HL-60 (cell line): Measurements from ENCODE around the gene NPEPL1.

Experiments
- DNase-seq, 2 experiments: peaks; one replicate each; pipeline ENCODE4 v3.0.0-alpha.2; 2010 to 2020; ENCODE audit warnings: low read depth in 1 of 2, low spot score in 1 of 2
- H3K27ac ChIP-seq: fragments of 250-450 bp; sonication (Bioruptor Pico); replicated peaks from 2 replicates; pipeline ENCODE4 v1.5.1; 2020; ENCODE audit warnings: mild to moderate bottlenecking, moderate library complexity
- H3K27me3 ChIP-seq: fragments of 250-450 bp; sonication (Bioruptor Pico); 2 replicates; pipeline ENCODE4 v1.5.1; 2021; ENCODE audit warnings: mild to moderate bottlenecking, moderate library complexity; ENCODE audit not compliant: insufficient read depth, poor library complexity, severe bottlenecking
- H3K4me3 ChIP-seq: replicated peaks from 2 replicates; pipeline ENCODE4 v1.5.1; 2011; ENCODE audit warnings: mild to moderate bottlenecking, control low read depth, low read length; ENCODE audit not compliant: insufficient read depth
- CTCF ChIP-seq: IDR thresholded peaks from one replicate; pipeline ENCODE4 v1.5.1; 2011; ENCODE audit warnings: low read length, control low read depth, inconsistent platforms; ENCODE audit not compliant: insufficient read depth
- GABPA ChIP-seq: IDR thresholded peaks from 2 replicates; pipeline ENCODE4 v1.6.1; 2012; ENCODE audit warnings: low read depth
- POLR2AphosphoS5 ChIP-seq: IDR thresholded peaks from 2 replicates; pipeline ENCODE4 v1.6.1; 2012; ENCODE audit warnings: low read depth
- REST ChIP-seq: IDR thresholded peaks from 2 replicates; pipeline ENCODE4 v1.6.1; 2012; ENCODE audit warnings: low read depth; ENCODE audit not compliant: insufficient replicate concordance
- SPI1 ChIP-seq: IDR thresholded peaks from 2 replicates; pipeline ENCODE4 v1.6.1; 2012; ENCODE audit warnings: low read depth, mild to moderate bottlenecking, borderline replicate concordance

Gene NPEPL1

GRCh38 chr20:58705208-58705926 lies 12.8 kb downstream of the NPEPL1 start:
- TF ChIP-seq CTCF, result no peak
- TF ChIP-seq POLR2AphosphoS5, result no peak
- TF ChIP-seq REST, result no peak
- TF ChIP-seq SPI1, result no peak
- TF ChIP-seq GABPA, result no peak
- Histone ChIP-seq H3K27ac (no peak overlapping the region), H3K27me3 (no peaks in the 10 kb centered on the region), H3K4me3 (no peak overlapping the region)
- DNase-seq, result no peak

GRCh38 chr20:58706150-58706892 lies 13.7 kb downstream of the NPEPL1 start:
- H3K4me3 ChIP-seq, result no peak overlapping the region

GRCh38 chr20:58706975-58707681 lies 14.5 kb downstream of the NPEPL1 start:
- no peak overlapping the region for H3K27ac ChIP-seq
- H3K4me3 ChIP-seq, result no peak overlapping the region
- H3K27me3 ChIP-seq, result no peaks in the 10 kb centered on the region
- no peak for DNase-seq
- TF ChIP-seq CTCF (no peak), SPI1 (no peak), POLR2AphosphoS5 (no peak), REST (no peak), GABPA (no peak)

More at GRCh38 chr20:58706150-58706892, 13.7 kb downstream of the NPEPL1 start:
- DNase-seq, result no peak
- no peak for TF ChIP-seq CTCF
- Histone ChIP-seq H3K27me3 (no peaks in the 10 kb centered on the region), H3K27ac (no peak overlapping the region)
